DMS 273 (cell line): ENCODE measurements around the gene STX5.
"Not testable (repeated sequence)": the region's sequence is repeated elsewhere in the genome, so short reads cannot be mapped to it uniquely, and the experiment has no call there.

Experiments
- DNase-seq: peaks from one replicate; lab custom pipeline; 2025; ENCODE audit not compliant: unreplicated experiment; lab: John Stamatoyannopoulos, UW

The STX5 gene, protein sequence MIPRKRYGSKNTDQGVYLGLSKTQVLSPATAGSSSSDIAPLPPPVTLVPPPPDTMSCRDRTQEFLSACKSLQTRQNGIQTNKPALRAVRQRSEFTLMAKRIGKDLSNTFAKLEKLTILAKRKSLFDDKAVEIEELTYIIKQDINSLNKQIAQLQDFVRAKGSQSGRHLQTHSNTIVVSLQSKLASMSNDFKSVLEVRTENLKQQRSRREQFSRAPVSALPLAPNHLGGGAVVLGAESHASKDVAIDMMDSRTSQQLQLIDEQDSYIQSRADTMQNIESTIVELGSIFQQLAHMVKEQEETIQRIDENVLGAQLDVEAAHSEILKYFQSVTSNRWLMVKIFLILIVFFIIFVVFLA

DNA sequence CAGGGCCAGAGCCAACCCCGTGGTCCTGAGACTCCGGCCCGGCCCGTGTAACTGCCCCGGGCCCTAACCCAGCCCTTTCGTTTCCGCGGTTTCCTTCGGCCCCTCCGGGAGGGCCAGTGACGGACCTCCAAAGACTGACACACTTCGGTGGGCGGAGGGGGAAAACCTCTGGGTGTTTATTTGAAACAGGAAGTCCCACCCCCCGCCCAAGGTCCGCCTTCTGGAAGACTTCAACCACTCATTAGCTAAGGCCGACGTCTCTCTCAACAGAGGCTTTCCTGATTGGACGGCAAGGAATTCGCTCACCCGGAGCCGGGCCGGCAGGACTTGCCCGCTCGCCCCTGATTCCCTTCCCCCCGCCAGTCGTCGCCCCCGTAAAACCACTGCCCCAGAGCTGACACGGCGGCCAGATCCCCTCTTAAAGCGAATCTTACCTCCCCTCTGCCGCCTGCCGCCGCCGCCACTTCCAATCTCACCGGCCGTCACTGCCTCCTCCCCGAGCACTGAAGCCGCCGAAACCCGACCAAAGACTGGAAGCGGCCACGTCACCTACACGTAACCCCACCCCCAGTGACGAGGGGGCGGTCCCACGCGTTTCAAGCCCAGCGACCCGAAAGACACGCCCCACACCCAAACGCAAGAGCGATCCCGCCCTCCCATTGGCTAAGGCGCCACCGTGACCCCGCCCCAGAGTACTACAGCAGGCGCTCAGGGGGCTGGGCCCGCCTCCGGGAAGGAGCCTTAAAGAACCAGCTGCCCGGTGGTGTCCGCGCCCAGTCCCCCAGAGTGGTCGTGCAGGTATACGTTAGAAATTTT is at the start of gene STX5:
Gene STX5, minus strand, starts transcription at position 532 of the 816 bp plus-strand sequence. CDS start 808 bp downstream, outside the sequence.
- peak; percentile 98 for DNase-seq

DNA sequence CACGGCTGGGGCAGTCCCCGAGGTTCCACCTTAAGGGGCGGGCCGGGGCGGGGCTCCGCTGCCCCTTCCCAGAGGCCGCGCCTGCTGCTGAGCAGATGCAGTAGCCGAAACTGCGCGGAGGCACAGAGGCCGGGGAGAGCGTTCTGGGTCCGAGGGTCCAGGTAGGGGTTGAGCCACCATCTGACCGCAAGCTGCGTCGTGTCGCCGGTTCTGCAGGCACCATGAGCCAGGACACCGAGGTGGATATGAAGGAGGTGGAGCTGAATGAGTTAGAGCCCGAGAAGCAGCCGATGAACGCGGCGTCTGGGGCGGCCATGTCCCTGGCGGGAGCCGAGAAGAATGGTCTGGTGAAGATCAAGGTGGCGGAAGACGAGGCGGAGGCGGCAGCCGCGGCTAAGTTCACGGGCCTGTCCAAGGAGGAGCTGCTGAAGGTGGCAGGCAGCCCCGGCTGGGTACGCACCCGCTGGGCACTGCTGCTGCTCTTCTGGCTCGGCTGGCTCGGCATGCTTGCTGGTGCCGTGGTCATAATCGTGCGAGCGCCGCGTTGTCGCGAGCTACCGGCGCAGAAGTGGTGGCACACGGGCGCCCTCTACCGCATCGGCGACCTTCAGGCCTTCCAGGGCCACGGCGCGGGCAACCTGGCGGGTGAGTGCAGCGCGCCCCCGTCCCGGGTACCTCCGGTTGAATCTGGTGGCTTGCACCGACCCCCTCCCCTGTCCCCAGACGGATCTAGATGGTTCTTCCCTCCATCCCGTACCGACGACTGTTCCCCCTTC is 49.1 kb upstream of the STX5 start, which contains the start of gene SLC3A2:
Gene SLC3A2, plus strand, starts transcription at position 94 of the 776 bp plus-strand sequence. Its CDS starts 128 bp downstream, at position 222.
- peak; percentile 92 for DNase-seq

DNA sequence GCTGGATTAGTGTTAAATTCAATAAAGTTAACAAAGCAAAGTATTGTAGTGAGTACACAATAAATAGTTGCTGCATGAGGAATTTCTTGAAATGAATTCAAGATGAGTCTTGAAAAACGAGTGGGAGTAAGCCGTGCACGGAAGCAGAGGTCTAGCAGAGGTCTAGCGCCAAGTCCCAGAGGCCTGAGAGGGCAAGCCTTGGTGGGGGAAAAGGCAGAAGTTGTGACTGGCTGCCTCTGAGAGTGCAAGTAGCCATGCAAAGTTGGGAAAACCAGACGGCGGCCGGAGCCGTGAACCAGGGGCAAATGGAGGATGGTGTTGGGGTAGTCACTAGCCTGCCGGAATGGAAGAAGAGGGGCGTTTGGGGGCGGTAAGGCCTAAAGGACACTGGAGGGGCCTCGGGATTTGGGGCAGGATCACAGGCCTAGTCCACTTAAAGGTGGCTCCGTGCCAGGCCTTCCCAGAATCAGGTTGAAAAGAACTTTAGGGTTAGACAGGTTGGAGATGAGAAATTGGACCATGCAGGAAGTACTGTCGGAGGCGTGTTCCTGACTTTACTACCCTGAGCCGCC is 48.5 kb upstream of the STX5 start:
- peak; percentile 67 for DNase-seq

DNA sequence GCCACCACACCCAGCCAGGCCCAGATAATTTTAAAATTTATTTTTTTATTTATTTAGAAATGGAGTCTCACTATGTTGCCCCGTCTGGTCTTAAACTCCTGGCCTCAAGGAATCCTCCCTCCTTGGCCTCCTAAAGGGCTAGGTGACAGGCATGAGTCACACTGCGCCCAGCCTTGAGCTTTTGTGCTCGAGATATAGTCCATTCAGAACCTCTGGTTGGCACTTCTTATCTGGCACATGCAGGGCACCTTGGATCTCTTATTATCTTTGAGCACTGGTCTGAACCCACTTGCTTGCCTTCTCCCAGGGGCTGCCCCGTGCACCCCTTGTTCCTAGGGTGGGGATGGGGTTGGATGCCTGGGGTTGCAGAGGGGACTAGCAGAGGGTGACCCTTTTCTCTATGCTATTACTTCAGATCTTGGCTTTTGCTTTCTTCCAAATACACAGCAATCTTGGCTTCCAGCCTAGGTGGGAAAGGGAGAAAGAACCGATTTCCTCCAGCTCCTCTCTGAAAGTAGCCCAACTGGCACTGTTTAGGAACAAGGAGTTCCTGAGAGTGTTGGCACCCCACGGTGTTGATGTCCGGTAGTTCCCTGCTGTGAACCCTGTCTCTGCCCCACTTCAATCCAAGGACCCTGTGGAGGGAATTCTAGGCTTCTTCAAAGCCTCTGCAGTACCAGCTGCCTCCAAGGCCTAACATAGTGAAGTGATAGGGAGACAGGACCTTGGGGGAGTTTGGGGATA is 47.6 kb upstream of the STX5 start:
- peak; percentile 38 for DNase-seq

DNA sequence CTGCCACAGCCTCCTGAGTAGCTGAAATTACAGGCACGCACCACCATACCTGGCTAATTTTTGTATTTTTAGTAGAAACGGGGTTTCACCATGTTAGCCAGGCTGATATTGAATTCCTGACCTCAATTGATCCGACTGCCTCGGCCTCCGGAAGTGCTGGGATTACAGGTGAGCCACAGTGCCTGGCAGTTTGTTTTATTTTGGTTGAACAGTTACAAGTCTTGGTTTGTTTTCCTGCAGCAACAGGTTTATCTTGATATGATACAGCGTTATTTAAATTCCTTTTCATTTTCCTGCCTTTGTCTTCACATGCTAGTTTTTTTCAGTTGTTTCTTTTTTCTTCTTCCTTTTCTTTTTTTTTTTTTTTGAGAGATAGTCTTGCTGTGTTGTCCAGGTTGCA is 44.9 kb upstream of the STX5 start:
- no peak for DNase-seq

DNA sequence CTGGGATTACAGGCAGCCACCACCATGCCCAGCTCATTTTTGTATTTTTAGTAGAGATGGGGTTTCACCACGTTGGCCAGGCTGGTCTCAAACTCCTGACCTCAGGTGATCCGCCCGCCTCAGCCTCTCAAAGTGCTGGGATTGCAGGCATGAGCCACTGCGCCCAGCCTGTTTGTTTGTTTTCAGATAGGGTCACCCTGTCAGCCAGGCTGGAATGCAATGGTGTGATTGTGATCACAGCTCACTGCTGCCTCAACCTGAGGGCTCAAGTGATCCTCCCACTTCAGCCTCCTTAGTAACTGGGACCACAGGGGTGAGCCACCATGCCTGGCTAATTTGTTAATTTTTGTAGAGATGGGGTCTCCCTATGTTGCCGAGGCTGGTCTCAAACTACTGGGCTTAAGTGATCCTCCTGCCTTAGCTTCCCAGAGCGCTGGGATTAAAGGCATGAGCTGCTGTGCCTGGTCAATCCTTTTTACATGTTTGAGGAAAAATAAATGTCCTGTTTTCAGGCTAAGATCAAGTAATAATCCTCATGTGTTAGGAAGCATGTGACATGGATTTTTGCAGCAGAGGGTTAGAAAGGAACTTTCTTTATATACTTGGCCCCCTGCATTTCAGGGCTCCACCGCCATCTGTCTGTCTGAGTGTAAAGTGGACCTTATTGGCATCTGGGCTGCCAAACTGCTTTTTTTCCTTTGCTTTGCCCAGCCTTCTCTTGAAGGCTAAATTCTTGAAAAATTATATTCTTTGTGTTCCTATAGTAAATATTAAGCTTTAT is 44.0 kb upstream of the STX5 start:
- DNase-seq = peak; percentile 71

DNA sequence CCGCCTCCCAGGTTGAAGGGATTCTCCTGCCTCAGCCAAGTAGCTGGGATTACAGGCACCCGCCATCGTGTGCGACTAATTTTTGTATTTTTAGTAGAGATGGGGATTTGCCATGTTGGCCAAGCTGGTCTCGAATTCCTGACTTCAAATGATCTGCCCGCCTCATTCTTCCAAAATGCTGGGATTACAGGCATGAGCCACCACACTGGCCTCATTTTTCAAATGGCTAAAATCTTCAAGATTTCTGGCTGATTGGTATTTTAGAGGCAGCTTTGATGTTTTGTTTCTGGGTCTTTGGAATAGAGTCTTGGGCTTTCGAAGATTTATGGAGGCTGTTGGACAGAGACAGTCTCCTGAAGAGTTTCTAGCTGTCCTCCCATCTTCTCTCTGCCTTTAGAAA is 43.0 kb upstream of the STX5 start:
- no peak for DNase-seq

DNA sequence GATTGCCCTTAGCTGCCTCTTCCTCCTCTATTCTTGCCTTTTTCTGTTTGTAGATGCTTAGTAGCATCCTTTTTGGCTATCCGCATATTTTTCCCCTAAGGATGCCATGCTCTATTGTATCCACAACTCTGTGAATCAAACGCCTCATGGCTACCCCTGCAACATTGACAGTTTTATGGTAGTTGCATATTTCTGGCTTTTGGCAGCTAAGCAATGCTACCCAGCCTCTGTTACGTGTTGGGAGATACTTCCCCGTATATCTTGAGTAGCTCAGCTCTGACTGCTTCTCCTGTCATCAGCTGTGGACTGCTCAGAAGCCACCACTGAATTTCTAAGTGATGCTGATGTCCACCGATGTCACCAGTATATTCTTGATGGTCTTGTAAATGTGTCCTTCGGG is 33.8 kb upstream of the STX5 start:
- no peak for DNase-seq

DNA sequence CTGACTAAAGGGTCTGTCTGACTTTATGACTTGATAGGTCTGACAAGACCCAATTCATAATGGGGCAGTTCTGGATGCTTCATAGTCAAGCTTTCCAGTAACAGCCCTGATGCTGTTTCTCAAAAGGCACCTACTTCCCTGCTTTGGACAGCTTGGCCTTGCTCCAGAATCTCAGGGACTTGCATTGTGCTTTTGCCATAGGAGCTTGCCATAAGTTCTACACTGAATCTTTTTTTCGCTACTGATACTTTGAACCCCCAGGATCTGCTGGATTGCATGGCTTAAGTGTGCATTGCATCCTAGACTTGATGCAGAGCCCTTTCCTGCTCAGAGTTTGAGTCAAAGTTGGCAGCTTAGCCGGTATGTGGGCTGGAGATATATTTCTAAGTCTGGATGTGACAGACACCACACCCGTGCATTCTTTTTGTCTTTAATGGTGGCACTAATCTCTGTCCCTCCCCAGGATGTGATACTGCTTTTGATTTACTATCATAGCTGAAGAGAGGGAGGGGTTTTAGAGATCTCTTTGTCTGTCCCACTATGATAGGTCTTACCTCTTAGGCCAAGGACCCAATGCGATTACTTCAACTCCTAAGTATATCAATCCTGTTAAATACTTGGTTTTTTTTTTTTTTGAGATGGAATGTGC is 32.0 kb upstream of the STX5 start:
- DNase-seq = no peak

DNA sequence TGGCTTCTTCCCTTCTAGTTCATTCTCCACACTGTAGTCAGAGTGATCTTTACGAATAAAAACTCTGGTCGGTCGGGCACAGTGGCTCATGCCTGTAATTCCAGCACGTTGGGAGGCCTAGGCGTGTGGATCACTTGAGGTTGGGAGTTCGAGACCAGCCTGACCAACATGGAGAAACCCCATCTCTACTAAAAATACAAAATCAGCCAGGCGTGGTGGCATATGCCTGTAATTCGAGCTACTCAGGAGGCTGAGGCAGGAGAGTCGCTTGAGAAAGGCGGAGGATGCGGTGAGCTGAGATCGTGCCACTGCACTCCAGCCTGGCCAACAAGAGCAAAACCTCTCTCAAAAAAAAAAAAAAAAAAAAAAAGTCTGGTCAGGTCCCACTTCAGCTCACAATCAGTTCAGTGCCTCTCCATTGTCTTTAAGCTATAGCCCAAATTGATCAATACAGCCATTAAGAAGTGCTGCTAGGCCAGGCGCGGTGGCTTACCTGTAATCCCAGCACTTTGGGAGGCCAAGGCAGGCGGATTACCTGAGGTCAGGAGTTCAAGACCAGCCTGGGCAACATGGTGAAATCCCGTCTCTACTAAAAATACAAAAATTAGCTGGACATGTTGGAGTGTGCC is 29.8 kb upstream of the STX5 start:
- DNase-seq = peak; percentile 39

DNA sequence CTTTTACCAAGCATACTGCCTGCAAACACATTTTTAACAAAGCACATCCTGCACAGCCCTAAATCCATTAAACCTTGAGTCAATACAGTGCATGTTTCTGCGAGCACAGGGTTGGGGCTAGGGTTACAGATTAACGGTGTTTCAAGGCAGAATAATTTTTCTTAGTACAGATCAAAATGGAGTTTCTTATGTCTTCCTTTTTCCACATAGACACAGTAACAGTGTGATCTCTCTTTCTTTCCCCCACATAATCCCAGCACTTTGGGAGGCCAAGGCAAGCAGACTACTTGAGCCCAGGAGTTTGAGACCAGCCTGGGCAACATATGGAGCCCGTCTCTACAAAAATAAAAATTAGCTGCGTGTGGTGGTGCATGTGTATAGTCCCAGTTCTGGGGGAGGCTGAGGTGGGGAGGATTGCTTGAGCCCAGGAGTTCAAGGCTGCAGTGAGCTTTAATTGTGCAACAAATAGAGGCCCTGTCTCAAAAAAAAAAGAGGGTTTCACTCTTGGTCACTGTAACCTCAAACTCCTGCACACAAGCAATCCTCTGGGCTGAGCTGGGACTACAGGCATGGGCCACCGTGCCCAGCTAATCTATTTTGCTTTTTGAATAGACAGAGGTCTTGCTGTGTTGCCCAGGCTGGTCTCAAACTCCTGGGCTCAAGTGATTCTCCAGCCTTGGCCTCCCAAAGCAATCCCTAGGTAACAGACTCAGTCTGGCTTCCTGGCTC is 29.1 kb upstream of the STX5 start:
- DNase-seq = peak; percentile 45

DNA sequence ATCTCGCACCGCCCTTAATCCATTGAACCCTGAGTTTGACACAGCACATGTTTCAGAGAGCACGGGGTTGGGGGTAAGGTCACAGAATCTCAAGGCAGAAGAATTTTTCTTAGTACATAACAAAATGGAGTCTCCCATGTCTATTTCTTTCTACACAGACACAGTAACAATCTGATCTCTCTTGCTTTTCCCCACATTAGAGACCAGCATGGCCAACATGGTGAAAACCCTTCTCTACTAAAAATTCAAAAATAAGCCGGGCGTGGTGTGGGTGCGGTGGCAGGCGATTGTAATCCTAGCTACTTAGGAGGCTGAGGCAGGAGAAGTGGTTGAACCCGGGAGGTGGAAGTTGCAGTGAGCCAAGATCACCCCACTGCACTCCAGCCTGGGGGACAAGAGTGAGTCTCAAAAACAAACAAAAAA is 27.4 kb upstream of the STX5 start:
- not testable (repeated sequence) for DNase-seq

DNA sequence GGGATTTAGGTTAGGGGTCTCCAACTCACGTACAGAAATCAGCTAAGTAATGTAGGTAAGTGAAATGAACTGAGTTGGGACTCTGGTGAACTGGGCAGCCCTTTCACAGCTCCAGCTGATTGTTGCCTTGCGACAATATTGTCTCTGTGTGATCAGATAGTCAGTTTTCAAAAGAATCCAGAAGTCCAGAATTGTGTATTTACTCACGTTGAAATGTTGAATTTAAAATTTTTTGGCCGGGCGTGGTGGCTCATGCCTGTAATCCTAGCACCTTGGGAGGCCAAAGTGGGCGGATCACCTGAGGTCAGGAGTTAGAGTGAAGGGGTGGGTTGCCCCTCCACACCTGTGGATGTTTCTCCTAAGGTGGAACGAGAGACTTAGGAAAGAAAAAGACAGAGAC is 26.4 kb upstream of the STX5 start:
- DNase-seq = no peak

DNA sequence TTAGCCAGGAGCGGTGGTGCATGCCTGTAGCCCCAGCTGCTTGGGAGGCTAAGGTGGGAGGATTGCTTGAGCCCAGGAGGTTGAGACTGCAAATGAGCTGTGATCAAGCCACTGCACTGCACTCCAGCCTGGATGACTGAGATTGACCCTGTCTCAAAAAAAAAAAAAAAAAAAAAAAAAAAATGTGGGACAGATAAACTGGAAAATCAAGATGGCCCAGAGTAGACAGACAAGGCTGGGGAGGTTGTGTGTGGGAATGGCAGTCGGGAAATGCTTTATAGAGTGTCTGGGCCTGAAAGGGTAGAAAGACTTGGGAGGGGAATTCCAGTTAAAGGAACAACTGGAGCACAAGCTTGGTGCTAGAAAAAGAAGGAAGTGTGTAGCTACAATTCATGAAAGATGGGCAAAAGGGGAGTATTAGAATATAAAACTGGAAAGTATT is 25.7 kb upstream of the STX5 start:
- peak; percentile 36 for DNase-seq

DNA sequence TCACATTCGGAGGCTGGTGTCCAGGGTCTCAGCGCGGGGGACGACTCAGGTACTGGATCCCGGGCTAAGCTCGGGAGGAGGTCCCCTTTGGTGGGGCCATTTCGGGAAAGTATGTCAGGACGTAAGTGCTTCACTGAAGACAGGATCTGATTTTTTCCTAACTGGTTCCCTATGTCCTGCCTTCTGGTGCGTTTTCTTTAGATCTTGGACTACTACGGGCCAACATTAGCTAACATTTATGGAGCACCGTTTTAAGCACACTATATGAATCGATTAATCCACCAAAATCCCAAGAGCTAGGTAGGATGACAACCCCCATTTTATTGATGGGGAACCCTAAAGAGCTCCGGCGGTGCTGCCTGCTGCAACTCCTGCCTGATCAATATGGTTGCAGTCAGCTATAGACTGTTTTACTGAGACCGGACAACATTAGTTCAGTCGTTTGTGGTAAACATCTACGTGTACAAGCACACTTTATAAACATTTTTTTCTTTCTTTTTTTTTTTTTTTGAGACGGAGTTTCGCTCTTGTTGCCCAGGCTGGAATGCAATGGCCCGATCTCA is 24.6 kb upstream of the STX5 start:
- DNase-seq = peak; percentile 47

DNA sequence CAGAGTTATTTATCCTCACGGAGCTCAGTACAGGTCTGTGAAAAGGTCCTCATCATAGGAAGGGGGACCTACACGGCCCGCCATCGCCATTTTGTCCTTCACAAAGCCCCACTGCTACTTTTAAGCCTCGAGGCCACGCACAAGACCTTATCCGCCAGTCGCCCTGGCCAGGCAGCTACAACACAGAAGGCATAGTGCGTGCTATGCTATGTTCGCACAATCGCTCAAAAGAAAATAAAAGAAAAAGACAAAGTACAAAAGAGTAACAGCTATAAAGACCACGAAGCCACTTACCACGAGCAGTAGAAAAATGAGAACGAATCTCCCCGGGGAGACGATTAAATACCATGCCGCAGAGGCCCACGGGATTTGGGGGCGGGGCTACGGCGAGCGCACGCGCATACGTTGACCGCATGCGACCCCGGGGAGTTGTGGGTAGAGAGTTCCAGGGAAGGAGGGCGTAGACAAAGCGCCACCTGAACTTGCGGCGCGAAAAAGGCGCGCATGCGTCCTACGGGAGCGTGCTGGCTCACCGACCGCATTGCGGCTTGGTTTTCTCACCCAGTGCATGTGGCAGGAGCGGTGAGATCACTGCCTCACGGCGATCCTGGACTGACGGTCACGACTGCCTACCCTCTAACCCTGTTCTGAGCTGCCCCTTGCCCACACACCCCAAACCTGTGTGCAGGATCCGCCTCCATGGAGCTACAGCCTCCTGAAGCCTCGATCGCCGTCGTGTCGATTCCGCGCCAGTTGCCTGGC is 23.9 kb upstream of the STX5 start:
- DNase-seq = peak; percentile 97
